Erythroblast (primary cell): ENCODE measurements around the gene DAPK2.

Experiments
- GATA1 ChIP-seq: IDR thresholded peaks from 2 replicates; pipeline ENCODE4 v1.6.1; 2011; ENCODE audit warnings: low read depth, mild to moderate bottlenecking, control low read depth, low read length, moderate library complexity
- POLR2A ChIP-seq: IDR thresholded peaks from 2 replicates; pipeline ENCODE4 v1.6.1; 2011; ENCODE audit warnings: mild to moderate bottlenecking, low read length

- TF ChIP-seq POLR2A (no peak), GATA1 (no peak)
These were observed 19.7 kb downstream of the DAPK2 start for GRCh38 chr15:64026591-64026990.
